Fibroblast of gingiva (primary cell): ENCODE measurements around the gene SULT1A1.
"Not testable (repeated sequence)": the region's sequence is repeated elsewhere in the genome, so short reads cannot be mapped to it uniquely, and the experiment has no call there.

Experiments
- DNase-seq: peaks from one replicate; pipeline ENCODE4 v3.0.0-alpha.2; 2011; ENCODE audit warnings: low read depth

SULT1A1 gene

DNA sequence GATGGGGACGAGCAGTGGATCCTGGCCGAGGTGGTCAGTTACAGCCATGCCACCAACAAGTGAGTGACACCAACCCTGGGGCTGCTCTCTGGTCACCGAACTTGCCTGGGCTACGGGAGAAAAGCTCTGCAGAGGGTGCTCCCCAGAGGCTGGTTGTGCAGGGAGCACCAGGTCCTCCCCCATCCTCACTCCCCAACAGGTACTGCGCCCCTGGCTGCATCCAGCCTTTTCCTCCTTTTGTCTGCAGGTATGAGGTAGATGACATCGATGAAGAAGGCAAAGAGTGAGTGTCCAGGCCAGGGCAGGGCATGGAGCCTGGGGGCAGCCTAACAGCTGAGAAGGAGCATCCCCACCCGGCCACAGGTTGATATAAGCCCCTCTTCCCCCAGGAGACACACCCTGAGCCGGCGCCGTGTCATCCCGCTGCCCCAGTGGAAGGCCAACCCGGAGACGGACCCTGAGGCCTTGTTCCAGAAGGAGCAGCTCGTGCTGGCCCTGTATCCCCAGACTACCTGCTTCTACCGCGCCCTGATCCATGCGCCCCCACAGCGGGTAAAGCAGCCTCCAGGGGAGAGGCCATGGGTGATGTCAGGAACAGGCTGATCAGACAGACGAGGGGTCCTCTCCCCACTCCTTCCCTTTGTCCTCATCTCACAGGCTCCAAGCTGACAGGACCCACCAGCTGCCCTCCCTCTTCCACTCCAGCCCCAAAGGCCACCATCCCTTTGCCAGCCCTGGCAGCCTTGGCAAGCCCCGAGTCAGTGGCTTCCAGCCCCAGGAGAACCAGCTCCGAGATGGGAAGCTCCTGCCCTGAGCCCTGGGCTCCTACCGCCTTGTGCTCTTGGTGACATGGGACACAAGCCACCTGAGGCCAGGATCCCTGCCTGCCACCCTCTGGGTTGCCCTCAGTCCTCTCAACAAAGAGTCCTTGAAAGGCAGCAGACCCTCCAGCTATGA lies 19.2 kb downstream of the SULT1A1 start:
- DNase-seq, result no peak

DNA sequence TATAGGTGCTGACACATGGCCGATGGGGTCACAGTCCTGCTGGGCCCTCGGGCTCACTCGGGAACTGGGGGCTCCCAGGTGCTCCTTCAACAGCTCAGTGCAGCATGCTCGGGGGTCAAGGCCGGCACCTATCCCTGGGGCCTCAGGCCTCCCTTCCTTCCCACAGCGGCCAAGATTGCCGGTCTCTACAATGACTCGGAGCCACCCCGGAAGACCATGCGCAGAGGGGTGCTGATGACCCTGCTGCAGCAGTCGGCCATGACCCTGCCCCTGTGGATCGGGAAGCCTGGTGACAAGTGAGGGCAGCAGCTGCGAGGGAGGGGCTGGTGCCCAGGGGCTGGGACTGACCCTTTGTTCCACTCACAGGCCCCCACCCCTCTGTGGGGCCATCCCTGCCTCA lies 19.9 kb downstream of the SULT1A1 start:
- no peak for DNase-seq

DNA sequence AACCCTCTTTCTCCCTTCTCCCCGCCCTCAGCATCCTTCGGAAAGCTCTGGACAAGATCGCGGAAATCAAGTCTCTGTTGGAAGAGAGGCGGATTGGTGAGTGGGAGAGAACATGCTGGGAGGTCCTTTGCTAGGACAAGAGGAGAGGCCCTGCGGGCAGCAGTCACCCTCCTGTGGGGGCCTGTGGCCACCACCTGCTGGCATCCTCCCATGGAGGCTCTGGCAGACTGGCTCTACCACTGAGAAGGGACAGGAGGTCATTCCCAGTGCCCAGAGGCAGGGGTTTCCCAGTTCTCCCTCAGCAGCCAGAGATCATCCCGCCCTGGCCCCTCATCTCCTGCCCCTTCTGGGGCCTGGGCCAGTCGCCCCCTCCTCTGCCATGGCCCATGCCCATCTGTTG lies 20.8 kb downstream of the SULT1A1 start:
- DNase-seq, result no peak

DNA sequence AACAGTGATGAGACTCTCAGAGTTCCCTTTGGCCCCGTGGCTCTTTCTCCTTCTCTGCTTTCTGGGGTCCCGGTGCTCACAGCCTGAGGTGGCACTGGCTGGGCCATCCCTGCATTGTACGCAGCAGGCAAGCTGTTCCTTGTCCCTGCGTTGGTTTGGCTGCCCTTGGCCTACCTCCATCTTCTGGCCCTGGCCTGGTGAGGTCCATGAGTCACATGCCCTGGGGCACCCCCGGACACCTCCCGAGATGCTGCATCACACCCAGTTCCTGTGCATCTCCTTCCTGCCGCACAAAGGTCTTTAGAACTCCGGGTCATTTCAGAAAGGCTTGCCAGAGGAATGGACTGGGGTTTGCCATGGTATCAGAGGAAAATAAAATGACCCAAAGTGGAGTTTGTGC lies 22.5 kb downstream of the SULT1A1 start:
- no peak for DNase-seq

DNA sequence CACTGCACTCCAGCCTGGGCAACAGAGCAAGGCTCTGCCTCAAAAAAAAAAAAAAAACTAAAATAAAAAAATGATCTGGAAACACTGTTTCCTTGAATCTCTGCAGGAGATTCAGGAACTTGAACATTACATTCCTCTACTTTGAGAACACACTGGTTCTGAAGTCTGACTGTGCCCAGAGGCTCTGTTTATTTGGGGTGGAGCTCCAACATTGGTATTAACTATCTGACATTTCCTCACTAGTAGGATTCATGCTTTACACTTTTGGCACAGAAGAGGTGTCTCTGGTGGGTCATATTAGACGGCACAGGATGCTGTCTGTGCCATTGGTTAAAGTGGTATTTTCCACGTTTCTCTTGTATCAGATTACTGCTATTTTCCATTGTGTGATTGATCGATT lies 23.4 kb downstream of the SULT1A1 start:
- peak; percentile 14 for DNase-seq

DNA sequence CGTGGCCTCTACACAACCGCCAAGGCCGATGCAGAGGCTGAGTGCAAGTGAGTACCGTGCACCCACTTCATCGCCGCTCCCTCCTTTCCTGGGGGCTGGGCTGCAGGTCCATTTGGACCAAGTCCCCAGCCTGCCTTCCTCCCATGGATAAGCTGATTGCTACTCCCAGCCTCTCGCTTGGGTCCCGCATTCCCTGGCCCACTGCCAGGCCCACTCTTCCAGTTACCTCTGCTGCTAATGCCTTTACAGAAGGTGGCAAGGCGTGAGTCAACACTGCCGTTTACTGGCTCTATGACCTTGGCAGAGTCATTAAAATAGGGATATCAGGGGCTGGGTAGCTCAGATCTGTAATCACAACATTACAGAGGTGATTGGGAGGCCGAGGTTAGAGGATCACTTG lies 24.2 kb downstream of the SULT1A1 start:
- DNase-seq, result no peak

DNA sequence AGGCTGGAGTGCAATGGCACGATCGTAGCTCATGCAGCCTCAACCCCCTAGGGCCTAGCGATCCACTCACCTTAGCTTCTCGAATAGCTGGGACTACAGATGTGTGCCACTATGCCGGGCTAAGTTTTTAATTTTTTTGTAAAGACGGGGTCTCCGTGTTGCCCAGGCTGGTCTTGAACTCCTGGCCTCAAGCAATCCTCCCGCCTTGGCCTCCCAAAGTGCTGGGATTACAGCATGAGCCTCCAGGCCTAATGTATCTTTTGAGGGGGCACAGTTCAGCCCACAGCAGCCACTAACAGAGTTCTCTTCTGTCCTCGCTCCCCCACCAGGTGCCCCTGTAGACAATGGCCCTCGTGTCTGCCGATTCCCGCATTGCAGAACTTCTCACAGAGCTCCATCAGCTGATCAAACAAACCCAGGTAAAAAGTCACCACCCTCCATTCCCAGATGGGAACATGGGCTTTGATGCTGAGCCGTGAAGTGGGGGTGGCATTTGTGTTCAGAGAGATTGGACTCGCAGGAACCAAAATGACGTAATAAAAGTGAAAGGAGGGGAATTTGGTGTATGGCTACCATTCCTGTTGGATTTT lies 29.0 kb downstream of the SULT1A1 start:
- DNase-seq, result no peak

DNA sequence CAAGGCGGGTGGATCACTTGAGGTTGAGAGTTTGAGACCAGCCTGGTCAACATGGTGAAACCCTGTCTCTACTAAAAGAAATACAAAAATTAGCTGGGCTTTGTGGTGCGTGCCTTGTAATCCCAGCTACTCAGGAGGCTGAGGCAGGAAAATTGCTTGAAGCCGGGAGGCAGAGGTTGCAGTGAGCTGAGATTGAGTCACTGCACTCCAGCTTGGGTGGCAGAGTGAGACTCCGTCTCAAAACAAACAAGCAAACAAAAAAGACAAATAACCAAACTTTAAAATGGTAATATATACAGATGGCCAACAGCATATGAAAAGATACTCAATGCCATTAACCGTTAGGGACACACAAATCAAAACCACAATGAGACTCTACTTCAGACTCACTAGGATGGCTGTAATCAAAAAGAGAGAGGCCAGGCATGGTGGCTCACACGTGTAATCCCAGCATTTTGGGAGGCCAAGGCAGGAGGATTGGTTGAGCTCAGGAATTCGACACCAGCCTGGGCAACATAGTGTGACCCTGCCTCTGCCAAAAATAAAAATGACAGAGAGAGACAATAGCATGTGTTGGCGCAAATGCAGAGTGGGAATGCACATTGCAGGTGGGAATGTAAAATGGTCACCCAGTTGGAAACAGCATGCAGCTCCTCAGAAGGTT lies 34.3 kb downstream of the SULT1A1 start:
- no peak for DNase-seq

DNA sequence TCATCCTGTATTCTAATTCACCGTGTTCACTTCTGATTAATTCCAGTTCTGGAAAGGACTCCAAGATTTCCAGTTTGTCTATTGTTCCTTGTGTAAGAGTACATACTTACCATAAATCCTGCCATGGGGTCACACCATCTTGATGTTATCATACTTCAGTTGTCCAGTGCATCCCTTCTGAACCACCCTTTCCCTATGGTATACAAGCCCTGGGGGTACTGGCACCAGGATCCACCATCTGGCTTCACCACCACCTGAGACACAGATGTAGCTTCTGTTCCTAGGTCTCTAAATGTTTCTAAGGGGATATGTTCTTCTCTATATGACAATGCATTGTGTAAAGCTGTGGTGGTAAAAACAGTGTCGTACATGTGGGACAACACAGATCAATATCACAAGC lies 34.9 kb downstream of the SULT1A1 start:
- no peak for DNase-seq

DNA sequence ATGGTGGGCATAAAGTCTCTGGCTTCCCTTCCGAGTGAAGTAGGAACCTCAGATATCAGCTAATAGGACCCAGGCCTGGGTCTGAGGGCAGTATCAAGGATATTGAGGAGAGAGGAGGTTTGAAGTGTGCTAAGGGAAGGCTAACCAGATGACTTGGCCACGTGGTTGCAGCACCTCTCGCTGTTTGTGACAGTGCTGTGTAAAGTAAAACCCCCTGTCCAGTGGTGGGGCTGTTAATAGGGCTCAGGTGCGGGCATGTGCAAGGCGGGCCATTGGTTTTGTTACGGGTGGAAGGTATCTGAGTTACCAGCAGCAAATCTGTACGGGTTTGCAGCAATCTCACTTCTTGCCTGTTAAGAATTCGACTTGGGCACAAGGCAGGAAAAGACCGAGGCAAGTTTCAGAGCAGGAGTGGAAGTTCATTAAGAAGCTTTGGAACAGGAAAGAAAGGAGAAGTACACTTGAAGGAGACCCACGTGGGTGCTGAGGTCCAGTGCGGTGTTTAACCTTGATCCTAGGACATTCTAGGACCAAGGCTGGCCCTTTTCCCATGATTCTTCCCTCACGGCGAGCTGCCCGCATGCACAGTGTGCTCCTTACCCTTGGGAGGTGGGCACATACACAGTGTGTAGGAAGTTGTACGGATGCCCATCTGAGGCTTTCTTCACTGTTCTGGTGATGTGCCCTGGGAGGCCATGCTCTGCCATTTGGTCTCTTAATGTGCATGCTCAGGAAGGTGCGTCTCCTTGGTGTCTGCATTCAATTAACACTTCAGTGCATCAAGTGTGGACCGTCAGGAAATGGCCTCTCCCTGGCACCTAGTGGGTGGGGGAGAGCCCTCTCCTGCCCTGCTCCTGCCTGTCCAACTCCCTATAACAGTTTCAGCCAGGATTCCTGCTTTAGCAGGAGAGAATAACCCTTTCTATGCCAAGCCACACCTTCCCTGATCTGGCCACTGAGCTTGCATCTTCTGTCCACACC lies 35.8 kb downstream of the SULT1A1 start:
- DNase-seq, result no peak

DNA sequence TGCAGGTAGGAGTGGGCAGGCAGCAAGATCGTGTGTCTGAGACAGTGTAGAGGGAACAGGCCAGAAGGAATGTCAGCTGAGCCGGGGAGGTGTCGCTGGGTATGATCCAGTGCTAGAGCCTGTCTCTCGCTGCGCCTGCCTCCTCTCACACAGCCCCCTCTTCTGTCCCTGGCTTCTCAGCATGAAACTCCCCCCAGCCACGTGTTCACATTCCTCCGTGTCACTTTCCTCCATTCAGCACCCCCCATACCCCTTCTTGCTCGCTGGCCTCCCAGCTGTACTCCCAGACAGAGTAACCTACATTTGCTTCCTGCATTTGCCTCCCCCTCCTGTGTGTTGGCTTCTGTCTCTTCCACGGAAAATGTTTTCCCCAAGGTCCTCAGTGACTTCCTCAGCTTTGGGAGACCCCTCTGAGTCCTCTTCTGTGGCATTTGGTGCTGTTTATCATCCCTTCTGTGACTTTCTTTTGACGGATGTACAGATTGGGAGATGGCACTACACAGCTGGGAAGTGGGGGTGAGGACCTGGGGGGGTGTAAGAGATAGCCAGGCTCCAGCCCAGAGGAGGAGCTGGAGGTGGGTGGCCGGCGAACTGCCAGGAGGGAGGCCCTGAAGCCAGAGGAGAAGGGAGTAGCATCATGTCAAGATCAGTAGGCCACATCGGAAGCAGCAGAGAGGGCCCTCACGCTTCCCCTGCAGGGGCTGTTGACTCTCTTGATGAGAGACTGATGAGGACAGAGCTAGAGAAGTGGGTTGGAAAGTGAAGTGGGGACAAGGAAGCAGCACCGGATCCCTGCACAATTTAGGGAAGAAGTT lies 36.9 kb downstream of the SULT1A1 start:
- DNase-seq, result no peak

DNA sequence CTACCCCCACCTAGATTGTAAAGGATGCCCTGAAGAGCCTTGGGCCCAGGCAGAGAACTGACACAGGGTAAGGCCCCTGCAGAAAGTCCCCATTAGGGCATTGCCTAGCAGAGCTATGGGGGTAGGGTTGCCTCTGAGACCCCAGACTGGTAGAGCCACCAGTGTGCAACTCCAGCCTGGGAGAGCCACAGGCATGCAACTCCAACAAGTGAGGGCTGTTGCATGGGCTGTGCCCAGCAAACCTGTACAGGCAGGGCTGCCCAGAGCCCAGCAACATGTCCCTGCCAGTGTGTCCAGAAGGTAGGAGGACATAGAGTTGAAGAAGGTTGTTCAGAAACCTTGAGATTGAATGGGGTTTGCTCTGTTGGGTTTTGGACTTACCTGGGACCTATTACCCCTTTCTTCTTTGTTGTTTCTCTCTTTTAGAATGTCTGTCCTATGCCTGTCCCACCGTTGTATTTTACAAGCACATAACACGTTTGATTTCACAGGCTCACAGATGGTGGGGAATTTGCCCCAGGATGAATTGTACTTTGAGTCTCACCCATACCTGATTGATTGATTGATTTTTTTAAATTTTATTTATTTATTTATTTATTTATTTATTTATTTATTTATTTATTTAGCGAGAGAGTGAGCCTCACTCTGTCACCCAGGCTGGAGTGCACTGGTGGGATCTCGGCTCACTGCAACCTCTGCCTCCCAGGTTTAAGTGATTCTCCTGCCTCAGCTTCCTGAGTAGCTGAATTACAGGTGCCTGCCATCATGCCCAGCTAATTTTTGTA lies 39.7 kb downstream of the SULT1A1 start:
- DNase-seq, result no peak

DNA sequence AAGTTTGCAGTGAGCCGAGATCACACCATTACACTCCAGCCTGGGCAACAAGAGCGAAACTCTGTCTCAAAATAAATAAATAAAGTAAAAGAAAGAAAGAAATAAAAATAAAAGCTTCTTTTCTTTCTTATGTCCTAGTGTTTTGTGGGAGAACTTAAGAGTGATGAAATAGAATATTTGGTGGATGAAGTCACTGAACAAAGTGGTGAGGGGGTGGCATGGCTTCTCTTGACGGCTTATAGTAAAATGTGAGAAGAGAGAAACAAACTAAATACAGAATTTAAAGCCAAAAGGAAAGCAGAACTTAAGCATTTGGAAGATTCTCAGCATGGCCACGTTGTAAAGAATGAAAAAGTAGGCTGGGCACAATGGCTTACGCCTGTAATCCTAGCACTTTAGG lies 40.8 kb downstream of the SULT1A1 start:
- DNase-seq, result no peak

DNA sequence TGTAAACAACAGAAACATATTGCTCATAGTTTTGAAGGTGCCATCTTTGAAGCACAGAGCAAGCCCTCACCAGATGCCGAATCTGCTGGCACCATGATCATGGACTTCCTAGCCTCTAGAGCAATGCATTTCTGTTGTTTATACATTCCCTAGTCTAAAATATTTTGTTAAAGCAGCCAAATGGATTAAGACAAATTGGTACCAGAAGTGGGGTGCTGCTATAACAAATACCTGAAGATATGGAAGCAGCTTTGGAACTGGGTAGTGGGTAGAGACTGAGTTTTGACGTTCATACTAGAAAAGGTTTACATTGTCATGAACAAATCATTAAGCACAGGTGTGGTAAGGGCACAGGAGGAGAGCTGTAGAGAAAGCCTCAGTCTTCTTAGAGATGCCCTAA lies 42.6 kb downstream of the SULT1A1 start:
- DNase-seq, result no peak

DNA sequence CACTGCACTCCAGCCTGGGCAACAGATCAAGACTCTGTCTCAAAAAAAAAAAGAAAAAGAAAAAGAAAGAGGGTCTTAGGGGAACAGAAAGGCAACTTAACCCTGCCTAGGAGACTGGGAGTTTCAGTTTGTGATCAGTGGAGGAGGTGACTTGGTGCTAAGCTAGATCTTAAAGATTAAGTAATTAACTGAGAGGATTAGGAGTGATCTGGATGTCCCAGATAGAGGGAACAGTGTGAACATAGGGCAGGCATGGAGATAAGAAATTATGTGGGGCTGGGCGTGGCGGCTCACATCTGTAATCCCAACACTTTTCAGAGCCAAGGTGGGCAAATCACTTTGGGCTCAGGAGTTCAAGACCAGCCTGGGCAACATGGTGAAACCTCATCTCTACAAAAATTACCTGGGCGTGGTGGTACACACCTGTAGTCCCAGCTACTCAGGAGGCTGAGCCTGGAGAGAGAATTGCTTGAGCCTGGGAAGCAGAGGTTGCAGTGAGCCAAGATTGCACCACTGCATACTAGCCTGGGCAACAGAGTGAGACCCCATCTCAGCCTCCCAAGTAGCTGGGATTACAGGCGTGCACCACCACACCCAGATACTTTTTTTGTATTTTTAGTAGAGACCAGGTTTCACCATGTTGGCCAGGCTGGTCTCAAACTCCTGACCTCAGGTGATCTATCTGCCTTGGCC lies 43.5 kb downstream of the SULT1A1 start:
- DNase-seq, result not testable (repeated sequence)

DNA sequence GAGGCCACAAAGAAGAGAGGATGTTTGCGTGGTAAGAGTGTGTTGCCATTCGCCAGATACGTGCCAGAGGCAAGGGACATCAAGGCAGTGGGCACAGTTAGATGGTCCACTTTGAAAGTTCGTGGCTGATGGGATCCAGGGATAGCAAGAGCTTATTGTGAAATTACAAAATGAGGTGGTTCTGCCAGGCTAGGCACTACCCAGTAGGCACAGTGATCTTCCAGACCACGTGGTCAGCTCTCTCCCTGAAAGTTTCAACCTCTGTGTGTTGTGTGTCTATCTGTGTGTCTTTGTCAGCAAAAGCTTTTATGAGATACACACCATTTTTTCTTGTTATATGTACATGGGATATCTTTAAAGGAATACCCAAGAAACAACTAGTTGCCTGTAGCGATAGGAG lies 46.6 kb downstream of the SULT1A1 start:
- no peak for DNase-seq

DNA sequence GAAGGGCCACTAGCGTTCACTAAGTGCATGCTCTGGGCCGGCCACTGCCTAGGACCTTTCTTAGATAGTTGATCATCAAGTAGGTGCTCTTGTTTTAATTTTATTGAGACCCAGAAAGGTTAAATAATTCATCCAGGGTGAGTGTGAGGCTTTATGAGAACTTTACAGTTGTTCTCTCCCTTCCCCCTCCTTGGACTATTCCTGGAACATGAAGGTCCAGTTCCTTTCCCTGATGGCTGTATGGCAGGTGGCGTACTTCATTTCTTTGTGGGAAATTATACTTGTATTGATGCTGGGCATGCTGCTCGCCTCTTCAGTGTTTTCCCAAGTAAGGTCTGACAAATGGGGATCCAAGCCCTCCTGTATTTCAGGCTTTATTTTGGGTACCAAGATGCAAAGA lies 47.6 kb downstream of the SULT1A1 start:
- DNase-seq, result no peak

DNA sequence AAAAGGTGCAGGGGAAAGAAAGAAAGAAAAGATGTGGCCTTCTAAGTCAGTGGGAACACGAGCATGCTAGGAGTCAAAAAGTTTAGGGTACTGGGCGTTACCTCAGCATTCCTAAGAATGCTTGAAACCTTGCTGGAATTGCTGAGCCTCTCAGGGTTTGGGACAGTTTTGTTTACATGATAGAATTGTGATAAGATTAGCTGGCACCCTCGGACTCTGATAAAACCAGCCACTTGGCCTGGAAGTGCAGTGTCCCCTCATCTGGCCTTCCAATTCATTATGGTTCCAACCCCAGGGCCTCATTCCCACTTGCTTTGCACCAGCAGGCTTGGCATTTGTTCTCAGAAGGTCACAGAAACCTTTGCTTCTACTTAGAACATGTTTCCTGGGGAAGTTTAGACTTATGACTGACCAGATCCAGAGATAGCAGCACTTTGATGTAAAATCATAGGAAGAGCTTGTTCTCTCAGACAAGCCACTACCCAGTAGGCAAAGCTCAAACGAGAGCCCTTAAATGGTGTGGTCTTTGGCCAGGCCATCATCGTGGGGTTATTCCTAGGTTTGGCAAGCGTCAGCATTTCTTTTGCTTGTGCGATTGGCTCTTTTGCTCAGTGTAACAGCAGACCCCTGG lies 48.2 kb downstream of the SULT1A1 start:
- no peak for DNase-seq

DNA sequence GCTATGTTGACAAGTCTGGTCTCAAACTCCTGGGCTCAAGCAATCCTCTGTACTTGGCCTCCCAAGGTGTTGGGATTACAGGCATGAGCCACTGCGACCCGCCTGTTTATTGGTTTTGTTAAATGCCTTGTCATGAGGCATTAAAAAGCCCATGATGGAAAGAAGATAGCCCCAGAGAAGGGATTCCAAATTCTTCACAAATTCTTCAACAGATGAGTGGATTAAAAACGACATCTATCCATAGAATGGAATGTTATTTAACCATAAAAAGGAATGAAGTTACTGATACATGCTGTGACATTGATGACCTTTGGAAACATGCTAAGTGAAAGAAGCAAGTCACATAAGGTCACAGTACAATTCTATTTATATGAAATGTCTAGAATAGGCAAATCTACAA lies 51.4 kb downstream of the SULT1A1 start:
- DNase-seq, result no peak
